Astrocyte of the cerebellum (primary cell): ENCODE results near the gene FOXP3.

ENCODE experiments used
- DNase-seq: peaks from one replicate; pipeline ENCODE4 v3.0.0-alpha.2; 2011; ENCODE audit warnings: low read depth
- H3K4me3 ChIP-seq: 2 replicates; pipeline ENCODE4 v1.5.1; 2011; ENCODE audit warnings: mild to moderate bottlenecking, low read depth, low read length, moderate library complexity
- CTCF ChIP-seq: IDR thresholded peaks from 2 replicates; pipeline ENCODE4 v1.5.1; 2012; ENCODE audit warnings: low read length, low read depth, moderate library complexity, mild to moderate bottlenecking; ENCODE audit errors: missing control alignments
- in situ Hi-C: cut with HindIII; loops from 2 replicates; pipeline ENCODE4 v1.10.0; 2017; ENCODE audit warnings: low sequenced_read_pairs

The FOXP3 gene

GRCh38 chrX:49208399-49208798 lies 56.1 kb downstream of the FOXP3 start:
- DNase-seq, result no peak
- no peak for TF ChIP-seq CTCF
- no peak overlapping the region for H3K4me3 ChIP-seq
- in situ Hi-C loops, result no loop called here

DNA sequence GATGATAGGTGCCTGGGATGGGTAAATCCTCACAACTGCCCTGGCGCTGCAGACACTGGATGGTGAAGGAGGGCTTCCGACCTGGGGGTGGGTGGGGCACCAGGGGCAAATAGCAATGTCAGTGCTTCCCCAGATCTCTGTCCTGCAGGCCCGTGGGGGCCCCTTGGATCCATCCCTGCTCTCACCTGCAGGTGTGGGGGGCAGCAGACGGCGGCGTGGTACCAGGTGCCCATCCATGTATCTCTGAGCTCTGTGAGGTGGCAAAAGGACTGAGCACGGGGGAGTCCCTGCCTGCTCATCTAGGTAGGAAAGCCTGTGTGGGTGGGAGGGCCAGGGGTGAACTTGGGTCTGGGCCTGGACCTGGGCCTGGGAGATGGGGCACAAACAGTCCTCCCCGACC lies 58.0 kb downstream of the FOXP3 start:
- in situ Hi-C loops, result no loop called here
- TF ChIP-seq CTCF, result no peak
- no peak for DNase-seq
- H3K4me3 ChIP-seq, result no peak overlapping the region

GRCh38 chrX:49205443-49205842 lies 59.1 kb downstream of the FOXP3 start:
- no peak for TF ChIP-seq CTCF
- in situ Hi-C loops, result no loop called here
- H3K4me3 ChIP-seq, result no peak overlapping the region
- DNase-seq, result no peak

GRCh38 chrX:49204709-49205108 lies 59.8 kb downstream of the FOXP3 start:
- TF ChIP-seq CTCF, result no peak
- no peak overlapping the region for H3K4me3 ChIP-seq
- DNase-seq, result no peak
- in situ Hi-C loops, result no loop called here

GRCh38 chrX:49204017-49204416 lies 60.5 kb downstream of the FOXP3 start:
- TF ChIP-seq CTCF, result no peak
- DNase-seq, result no peak
- no peak overlapping the region for H3K4me3 ChIP-seq
- in situ Hi-C loops, result no loop called here

GRCh38 chrX:49203536-49203935 lies 61.0 kb downstream of the FOXP3 start:
- in situ Hi-C loops, result no loop called here
- no peak for TF ChIP-seq CTCF
- no peak overlapping the region for H3K4me3 ChIP-seq

GRCh38 chrX:49202022-49202421 lies 62.5 kb downstream of the FOXP3 start:
- in situ Hi-C loops, result no loop called here
- TF ChIP-seq CTCF, result no peak
- no peak for DNase-seq

More at GRCh38 chrX:49203536-49203935, 61.0 kb downstream of the FOXP3 start:
- no peak for DNase-seq

More at GRCh38 chrX:49202022-49202421, 62.5 kb downstream of the FOXP3 start:
- no peak overlapping the region for H3K4me3 ChIP-seq
